ENCODE measurements around the gene FAF1. TPM values are rescaled to one million over a fixed set of nuclear protein-coding genes. Genes with fewer than 3 reads are reported as not detected.

FAF1 gene
- total and polyA plus RNA-seq, 2 donors (not counting 3 experiments of a cell fraction or from before 2014, with no cell fraction given): 9.0 to 57.6 TPM

DNA sequence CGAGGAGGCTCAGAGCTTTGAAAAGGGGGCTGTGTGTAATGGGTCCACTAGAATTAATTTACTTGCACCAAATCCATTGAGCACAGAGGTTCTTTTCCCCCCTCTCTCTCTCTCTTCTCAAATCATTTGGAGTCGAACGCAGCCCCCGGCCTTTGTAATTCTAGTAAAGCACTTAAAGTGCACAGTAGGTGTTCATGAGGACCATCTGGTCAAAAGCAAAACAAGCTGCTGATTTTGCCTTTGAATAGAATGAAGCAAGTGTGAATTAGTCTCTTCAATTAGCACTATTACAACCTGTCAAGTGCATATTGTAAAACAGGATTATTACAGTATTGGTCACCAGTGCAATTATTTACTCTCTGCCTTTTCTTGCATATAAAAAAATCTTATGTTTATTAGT is 259.9 kb downstream of the FAF1 start:
- H3K36me3 ChIP-seq (ENCODE audit: control insufficient read depth in 2 of 2, extremely low read depth in 1 of 2, insufficient read depth in 2 of 2, low read length in 2 of 2): no peaks in the 10 kb centered on the region
- no peak overlapping the region for H3K27ac ChIP-seq (ENCODE audit: insufficient read depth, low read depth, low read length)
- intact Hi-C loops (cut with micrococcal nuclease): loop anchor here (5.0 kb wide), 1 partner anchor 93 kb away; no protein-coding TSS in a partner anchor
- POLR2A ChIA-PET: no interaction called here
- H3K79me2 ChIP-seq (ENCODE audit: control insufficient read depth, insufficient read depth, low read length): no peaks in the 10 kb centered on the region
- CTCF ChIA-PET: interaction anchor here (1.6 kb wide), 1 partner anchor 330 kb away, joined by 4 read pairs; no protein-coding TSS in a partner anchor
- BruUV-seq (replicated peaks): no TSS peak
- no peak overlapping the region for H3K9ac ChIP-seq (replicated peaks; ENCODE audit: extremely low read depth, insufficient read depth, low read length)
- no peak overlapping the region for H3K4me2 ChIP-seq (ENCODE audit: insufficient read depth, low read length)
- no peak overlapping the region for H2AFZ ChIP-seq (ENCODE audit: low read depth, low read length)
- H4K20me1 ChIP-seq (replicated peaks; ENCODE audit: control insufficient read depth, extremely low read depth, insufficient read depth, low read length): no peaks in the 10 kb centered on the region
- dilution Hi-C loops (cut with MboI; ENCODE audit: extremely low pct_ligation_motif_present, low sequenced_read_pairs): no loop called here
- H3K27me3 ChIP-seq (ENCODE audit: control insufficient read depth in 2 of 2, insufficient read depth in 2 of 2, low read length in 2 of 2): no peaks in the 10 kb centered on the region
- no peak overlapping the region for H3K4me3 ChIP-seq (replicated peaks in 1 of 3; ENCODE audit: insufficient read depth in 1 of 3, low read depth in 1 of 3, low read length in 3 of 3)
- no peaks in the 10 kb centered on the region for H3K9me3 ChIP-seq (replicated peaks; ENCODE audit: control insufficient read depth, insufficient read depth, low read length)
- H3K4me1 ChIP-seq (ENCODE audit: control insufficient read depth, extremely low read depth, insufficient read depth, low read length): no peaks in the 10 kb centered on the region
- TF ChIP-seq POLR2AphosphoS5 (IDR thresholded peaks at IDR 0.05; ENCODE audit: insufficient read depth, low read depth, low read length): no peak
- TF ChIP-seq, protein P1, sequence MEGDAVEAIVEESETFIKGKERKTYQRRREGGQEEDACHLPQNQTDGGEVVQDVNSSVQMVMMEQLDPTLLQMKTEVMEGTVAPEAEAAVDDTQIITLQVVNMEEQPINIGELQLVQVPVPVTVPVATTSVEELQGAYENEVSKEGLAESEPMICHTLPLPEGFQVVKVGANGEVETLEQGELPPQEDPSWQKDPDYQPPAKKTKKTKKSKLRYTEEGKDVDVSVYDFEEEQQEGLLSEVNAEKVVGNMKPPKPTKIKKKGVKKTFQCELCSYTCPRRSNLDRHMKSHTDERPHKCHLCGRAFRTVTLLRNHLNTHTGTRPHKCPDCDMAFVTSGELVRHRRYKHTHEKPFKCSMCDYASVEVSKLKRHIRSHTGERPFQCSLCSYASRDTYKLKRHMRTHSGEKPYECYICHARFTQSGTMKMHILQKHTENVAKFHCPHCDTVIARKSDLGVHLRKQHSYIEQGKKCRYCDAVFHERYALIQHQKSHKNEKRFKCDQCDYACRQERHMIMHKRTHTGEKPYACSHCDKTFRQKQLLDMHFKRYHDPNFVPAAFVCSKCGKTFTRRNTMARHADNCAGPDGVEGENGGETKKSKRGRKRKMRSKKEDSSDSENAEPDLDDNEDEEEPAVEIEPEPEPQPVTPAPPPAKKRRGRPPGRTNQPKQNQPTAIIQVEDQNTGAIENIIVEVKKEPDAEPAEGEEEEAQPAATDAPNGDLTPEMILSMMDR (IDR thresholded peaks at IDR 0.05; ENCODE audit: extremely low read depth in 1 of 2, insufficient read depth in 1 of 2, low read depth in 1 of 2, low read length in 2 of 2): no peak
- no peak for TF ChIP-seq POLR2A (IDR thresholded peaks at IDR 0.05; ENCODE audit: low read depth, low read length)
- TF ChIP-seq GATA2 (IDR thresholded peaks at IDR 0.05; ENCODE audit: insufficient read depth, insufficient read length, low read depth, low read length): no peak
- no peak for TF ChIP-seq MAX (IDR thresholded peaks at IDR 0.05; ENCODE audit: insufficient read depth, insufficient read length)
- no peak for TF ChIP-seq EZH2 (IDR thresholded peaks at IDR 0.05; ENCODE audit: borderline replicate concordance, low read depth, low read length, severe bottlenecking)
- no peak for TF ChIP-seq JUN (IDR thresholded peaks at IDR 0.05; ENCODE audit: borderline replicate concordance, insufficient read depth, insufficient read length, low read depth)
- TF ChIP-seq FOS (IDR thresholded peaks at IDR 0.05; ENCODE audit: borderline replicate concordance, insufficient read depth, low read length): no peak
- TF ChIP-seq MYC (IDR thresholded peaks at IDR 0.05; ENCODE audit: low read depth, low read length): no peak
- no peaks in the 10 kb centered on the region for H3K9me1 ChIP-seq (replicated peaks; ENCODE audit: control insufficient read depth, extremely low read depth, insufficient read depth, low read length)
- FAIRE-seq (no peak), DNase-seq (ENCODE audit: low read depth, low spot score) (no peak)
